HFF-Myc (cell line): ENCODE results near the gene CDKN2B.

Experiments
- DNase-seq: peaks from one replicate; pipeline ENCODE4 v3.0.0-alpha.2; 2011; ENCODE audit warnings: low read depth; ENCODE audit errors: extremely low read depth
- H3K4me3 ChIP-seq: replicated peaks from 2 replicates; pipeline ENCODE4 v1.5.1; 2011; ENCODE audit warnings: low read depth, mild to moderate bottlenecking, control low read depth, low read length
- CTCF ChIP-seq: IDR thresholded peaks from 2 replicates; pipeline ENCODE4 v1.5.1; 2012; ENCODE audit warnings: mild to moderate bottlenecking, low read depth, low read length, control low read depth; ENCODE audit errors: missing control alignments

Gene CDKN2B

DNA sequence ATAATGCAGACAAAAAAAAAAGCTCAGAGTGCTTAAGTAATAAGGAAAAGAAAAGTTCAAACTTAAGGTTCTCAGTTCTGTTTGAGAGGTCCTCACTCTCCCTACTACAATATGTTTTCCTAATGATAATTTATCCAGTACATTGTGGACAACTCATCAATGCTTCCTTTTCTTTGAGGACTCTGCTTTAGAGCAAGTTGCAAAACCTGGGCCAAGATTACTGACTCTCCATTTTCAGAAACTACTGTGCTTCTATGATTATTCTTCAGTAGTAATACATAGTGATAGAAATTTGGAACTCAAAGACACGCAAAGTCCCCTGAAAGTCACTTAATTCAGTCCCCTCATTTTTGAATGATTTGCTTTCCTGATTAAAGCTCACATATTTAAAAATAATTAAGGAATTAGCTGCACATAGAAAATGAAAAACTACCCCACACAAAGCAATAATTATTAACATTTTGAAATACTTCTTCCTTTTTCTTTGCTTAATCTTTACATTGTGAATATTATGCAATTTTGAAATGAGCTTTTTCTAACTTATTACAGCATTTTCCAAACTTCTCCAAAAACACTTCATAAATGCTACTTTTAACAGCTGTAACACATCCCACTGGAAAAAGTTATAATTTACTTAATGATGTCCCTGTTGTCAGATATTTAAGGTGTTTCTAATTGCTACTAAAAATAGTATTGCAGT is 26.1 kb downstream of the CDKN2B start:
- TF ChIP-seq CTCF, result no peak

GRCh38 chr9:21982391-21982790 is 26.7 kb downstream of the CDKN2B start:
- no peak overlapping the region for H3K4me3 ChIP-seq
- TF ChIP-seq CTCF, result no peak
- no peak for DNase-seq

More for the DNA sequence above, 26.1 kb downstream of the CDKN2B start:
- H3K4me3 ChIP-seq, result no peak overlapping the region
- DNase-seq, result no peak

- no peak for DNase-seq
- no peak for TF ChIP-seq CTCF
- H3K4me3 ChIP-seq, result no peak overlapping the region
Observed at GRCh38 chr9:21976334-21976875, 32.7 kb downstream of the CDKN2B start.

DNA sequence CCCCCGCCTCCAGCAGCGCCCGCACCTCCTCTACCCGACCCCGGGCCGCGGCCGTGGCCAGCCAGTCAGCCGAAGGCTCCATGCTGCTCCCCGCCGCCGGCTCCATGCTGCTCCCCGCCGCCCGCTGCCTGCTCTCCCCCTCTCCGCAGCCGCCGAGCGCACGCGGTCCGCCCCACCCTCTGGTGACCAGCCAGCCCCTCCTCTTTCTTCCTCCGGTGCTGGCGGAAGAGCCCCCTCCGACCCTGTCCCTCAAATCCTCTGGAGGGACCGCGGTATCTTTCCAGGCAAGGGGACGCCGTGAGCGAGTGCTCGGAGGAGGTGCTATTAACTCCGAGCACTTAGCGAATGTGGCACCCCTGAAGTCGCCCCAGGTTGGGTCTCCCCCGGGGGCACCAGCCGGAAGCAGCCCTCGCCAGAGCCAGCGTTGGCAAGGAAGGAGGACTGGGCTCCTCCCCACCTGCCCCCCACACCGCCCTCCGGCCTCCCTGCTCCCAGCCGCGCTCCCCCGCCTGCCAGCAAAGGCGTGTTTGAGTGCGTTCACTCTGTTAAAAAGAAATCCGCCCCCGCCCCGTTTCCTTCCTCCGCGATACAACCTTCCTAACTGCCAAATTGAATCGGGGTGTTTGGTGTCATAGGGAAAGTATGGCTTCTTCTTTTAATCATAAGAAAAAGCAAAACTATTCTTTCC is 34.2 kb downstream of the CDKN2B start:
- H3K4me3 ChIP-seq, result peak overlapping the region; percentile 57
- no peak for DNase-seq
- no peak for TF ChIP-seq CTCF

DNA sequence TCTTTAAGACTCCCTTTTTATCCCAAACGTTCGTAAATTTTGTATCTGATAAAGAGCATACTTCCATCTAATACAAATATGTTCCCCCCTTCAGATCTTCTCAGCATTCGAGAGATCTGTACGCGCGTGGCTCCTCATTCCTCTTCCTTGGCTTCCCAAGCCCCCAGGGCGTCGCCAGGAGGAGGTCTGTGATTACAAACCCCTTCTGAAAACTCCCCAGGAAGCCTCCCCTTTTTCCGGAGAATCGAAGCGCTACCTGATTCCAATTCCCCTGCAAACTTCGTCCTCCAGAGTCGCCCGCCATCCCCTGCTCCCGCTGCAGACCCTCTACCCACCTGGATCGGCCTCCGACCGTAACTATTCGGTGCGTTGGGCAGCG is 34.8 kb downstream of the CDKN2B start:
- no peak for TF ChIP-seq CTCF
- H3K4me3 ChIP-seq, result peak overlapping the region; percentile 57
- no peak for DNase-seq

- H3K4me3 ChIP-seq, result no peak overlapping the region
- no peak for TF ChIP-seq CTCF
- DNase-seq, result no peak
Observed at GRCh38 chr9:21972361-21972760, 36.7 kb downstream of the CDKN2B start.
